HEK293 (cell line): ENCODE data around the gene KNOP1.
A peak's percentile ranks its signal among the peaks of the same experiment; 100 is the strongest.

Experiments
- CTCF ChIA-PET: fragments of 350-600 bp; formaldehyde crosslinking; extraction: SDS; loops from one replicate; lab custom pipeline; 2021; ENCODE audit warnings: antibody characterized with exemption; lab: Yijun Ruan, JAX
- POLR2A ChIA-PET: fragments of 300-600 bp; formaldehyde crosslinking; extraction: SDS; loops from one replicate; lab custom pipeline; 2020; ENCODE audit warnings: antibody characterized with exemption, inconsistent platforms; lab: Yijun Ruan, JAX
- H3K27ac ChIP-seq: fragments of 200-500 bp; sonication (Bioruptor generic); 2 replicates; pipeline ENCODE4 v1.5.1; 2014; ENCODE audit warnings: low read depth, low read length, control low read depth, inconsistent platforms; ENCODE audit errors: extremely low read depth
- H3K36me3 ChIP-seq, 2 experiments: fragments of 200-500 bp in 1 of 2; sonication (Bioruptor generic) in 1 of 2; 1 replicate in 1 of 2; 2 replicates in 1 of 2; pipeline ENCODE4 v1.5.1; 2014 to 2017; ENCODE audit warnings: inconsistent platforms in 2 of 2, low read length in 2 of 2; ENCODE audit not compliant: control insufficient read depth in 2 of 2, insufficient read depth in 1 of 2
- H3K4me1 ChIP-seq: fragments of 200-500 bp; sonication (Bioruptor generic); 2 replicates; pipeline ENCODE4 v1.5.1; 2014; ENCODE audit warnings: mild to moderate bottlenecking, low read length, inconsistent platforms; ENCODE audit not compliant: control insufficient read depth, insufficient read depth
- H3K4me3 ChIP-seq: 2 replicates; pipeline ENCODE4 v1.5.1; 2011; ENCODE audit warnings: low read depth, mild to moderate bottlenecking, control low read depth, low read length, moderate library complexity
- H3K9me3 ChIP-seq: fragments of 200-500 bp; sonication (Bioruptor generic); 2 replicates; pipeline ENCODE4 v1.5.1; 2014; ENCODE audit warnings: low read depth, low read length, inconsistent platforms; ENCODE audit not compliant: control insufficient read depth, insufficient read depth
- IKZF3 ChIP-seq: fragments of 450-650 bp; IDR thresholded peaks from 2 replicates; pipeline ENCODE4 v1.5.0; 2018; ENCODE audit warnings: missing biosample characterization, mild to moderate bottlenecking, missing genetic modification characterization, moderate library complexity
- ZNF121 ChIP-seq: fragments of 450-650 bp; formaldehyde crosslinking; IDR thresholded peaks from 2 replicates; pipeline ENCODE4 v1.5.1; 2016; ENCODE audit warnings: missing biosample characterization, missing genetic modification characterization
- ZNF2 ChIP-seq: fragments of 450-650 bp; formaldehyde crosslinking; IDR thresholded peaks from 2 replicates; pipeline ENCODE4 v1.5.1; 2016; ENCODE audit warnings: missing biosample characterization, missing genetic modification characterization
- ZNF23 ChIP-seq: fragments of 450-650 bp; formaldehyde crosslinking; IDR thresholded peaks from 2 replicates; pipeline ENCODE4 v1.5.1; 2016; ENCODE audit warnings: missing biosample characterization, missing genetic modification characterization, borderline replicate concordance
- ZNF324 ChIP-seq: fragments of 450-650 bp; formaldehyde crosslinking; IDR thresholded peaks from 2 replicates; pipeline ENCODE4 v1.5.1; 2016; ENCODE audit warnings: missing biosample characterization, missing genetic modification characterization
- ZNF350 ChIP-seq: fragments of 450-650 bp; formaldehyde crosslinking; IDR thresholded peaks from 2 replicates; pipeline ENCODE4 v1.5.0; 2017; ENCODE audit warnings: missing biosample characterization, mild to moderate bottlenecking, missing genetic modification characterization
- ZNF391 ChIP-seq: fragments of 450-650 bp; formaldehyde crosslinking; IDR thresholded peaks from 2 replicates; pipeline ENCODE4 v1.5.1; 2016; ENCODE audit warnings: low read depth, missing biosample characterization, missing genetic modification characterization, borderline replicate concordance
- ZNF561 ChIP-seq: fragments of 450-650 bp; IDR thresholded peaks from 2 replicates; pipeline ENCODE4 v1.5.1; 2018; ENCODE audit warnings: missing biosample characterization, missing genetic modification characterization, borderline replicate concordance
- ZNF600 ChIP-seq: fragments of 450-650 bp; formaldehyde crosslinking; IDR thresholded peaks from 2 replicates; pipeline ENCODE4 v1.5.1; 2016; ENCODE audit warnings: missing biosample characterization, missing genetic modification characterization
- ZNF670 ChIP-seq: fragments of 450-650 bp; formaldehyde crosslinking; IDR thresholded peaks from 2 replicates; pipeline ENCODE4 v1.5.1; 2016; ENCODE audit warnings: missing biosample characterization, missing genetic modification characterization, low read depth
- ZNF777 ChIP-seq: fragments of 450-650 bp; formaldehyde crosslinking; IDR thresholded peaks from 2 replicates; pipeline ENCODE4 v1.5.1; 2017; ENCODE audit warnings: missing biosample characterization, missing genetic modification characterization, borderline replicate concordance
- ZNF843 ChIP-seq: fragments of 450-650 bp; formaldehyde crosslinking; IDR thresholded peaks from 2 replicates; pipeline ENCODE4 v1.5.1; 2016; ENCODE audit warnings: missing biosample characterization, missing genetic modification characterization
- TF ChIP-seq, protein P1 (sequence below): fragments of 450-650 bp; formaldehyde crosslinking; IDR thresholded peaks from 2 replicates; pipeline ENCODE4 v1.5.1; 2016; ENCODE audit warnings: missing biosample characterization, missing genetic modification characterization
- TF ChIP-seq, protein P2 (sequence below): fragments of 450-650 bp; formaldehyde crosslinking; IDR thresholded peaks from 2 replicates; pipeline ENCODE4 v1.5.1; 2016; ENCODE audit warnings: missing biosample characterization, missing genetic modification characterization
- TF ChIP-seq, protein P3 (sequence below): fragments of 450-650 bp; formaldehyde crosslinking; IDR thresholded peaks from 2 replicates; pipeline ENCODE4 v1.5.1; 2017; ENCODE audit warnings: missing biosample characterization, missing genetic modification characterization
- TF ChIP-seq, protein P4 (sequence below): fragments of 450-650 bp; formaldehyde crosslinking; conservative IDR thresholded peaks from 2 replicates; pipeline ENCODE4 v1.5.1; 2016; ENCODE audit warnings: low read depth, missing biosample characterization, missing genetic modification characterization
- TF ChIP-seq, protein P5 (sequence below): fragments of 450-650 bp; formaldehyde crosslinking; IDR thresholded peaks from 2 replicates; pipeline ENCODE4 v1.5.1; 2017; ENCODE audit warnings: missing biosample characterization, missing genetic modification characterization

The KNOP1 gene

DNA sequence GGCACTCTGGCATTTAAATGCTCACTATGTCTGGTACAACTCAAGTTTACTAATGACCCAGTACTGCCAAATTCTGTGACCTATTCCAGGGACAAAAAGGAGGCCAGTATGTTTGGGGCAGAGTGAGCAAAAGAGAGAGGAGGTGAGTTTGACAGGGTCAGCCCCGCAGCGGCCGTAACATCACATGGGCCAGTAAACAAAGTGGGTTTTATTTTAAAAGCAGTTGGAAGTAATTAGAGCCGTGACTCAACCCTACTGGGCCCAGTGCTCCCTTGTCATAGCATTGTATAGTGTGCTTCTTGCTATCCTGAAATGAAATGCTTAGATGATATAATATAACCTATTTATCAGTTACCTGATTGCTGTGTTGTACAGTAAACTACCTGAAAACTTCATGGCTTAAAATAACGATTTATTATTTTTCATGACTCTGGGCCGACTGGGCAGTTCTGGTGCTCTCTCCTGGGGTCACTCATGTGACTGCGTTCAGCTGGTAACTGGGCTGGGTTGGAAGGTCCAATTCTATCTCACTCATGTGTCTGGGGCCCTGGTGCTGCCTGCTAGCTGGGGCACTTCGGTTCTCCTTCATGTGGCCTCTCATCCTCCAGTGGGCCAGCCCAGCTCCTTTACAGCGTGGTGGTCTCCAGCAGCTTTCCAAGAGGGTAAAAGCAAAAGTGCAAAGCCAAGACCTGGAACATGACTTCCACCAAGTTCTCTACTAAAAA lies 27.4 kb upstream of the KNOP1 start:
- Histone ChIP-seq H3K36me3 (no peaks in the 10 kb centered on the region), H3K9me3 (no peaks in the 10 kb centered on the region), H3K4me3 (no peak overlapping the region), H3K27ac (no peak overlapping the region), H3K4me1 (0 out of 2 replicates have a peak, but pooled peaks cover 2% of the 10 kb centered on the region)
- TF ChIP-seq ZNF121 (tag by site-specific recombination), result no peak
- TF ChIP-seq ZNF777 (tag by site-specific recombination), result no peak
- no peak for TF ChIP-seq ZNF391 (tag by site-specific recombination)
- TF ChIP-seq, protein P1, sequence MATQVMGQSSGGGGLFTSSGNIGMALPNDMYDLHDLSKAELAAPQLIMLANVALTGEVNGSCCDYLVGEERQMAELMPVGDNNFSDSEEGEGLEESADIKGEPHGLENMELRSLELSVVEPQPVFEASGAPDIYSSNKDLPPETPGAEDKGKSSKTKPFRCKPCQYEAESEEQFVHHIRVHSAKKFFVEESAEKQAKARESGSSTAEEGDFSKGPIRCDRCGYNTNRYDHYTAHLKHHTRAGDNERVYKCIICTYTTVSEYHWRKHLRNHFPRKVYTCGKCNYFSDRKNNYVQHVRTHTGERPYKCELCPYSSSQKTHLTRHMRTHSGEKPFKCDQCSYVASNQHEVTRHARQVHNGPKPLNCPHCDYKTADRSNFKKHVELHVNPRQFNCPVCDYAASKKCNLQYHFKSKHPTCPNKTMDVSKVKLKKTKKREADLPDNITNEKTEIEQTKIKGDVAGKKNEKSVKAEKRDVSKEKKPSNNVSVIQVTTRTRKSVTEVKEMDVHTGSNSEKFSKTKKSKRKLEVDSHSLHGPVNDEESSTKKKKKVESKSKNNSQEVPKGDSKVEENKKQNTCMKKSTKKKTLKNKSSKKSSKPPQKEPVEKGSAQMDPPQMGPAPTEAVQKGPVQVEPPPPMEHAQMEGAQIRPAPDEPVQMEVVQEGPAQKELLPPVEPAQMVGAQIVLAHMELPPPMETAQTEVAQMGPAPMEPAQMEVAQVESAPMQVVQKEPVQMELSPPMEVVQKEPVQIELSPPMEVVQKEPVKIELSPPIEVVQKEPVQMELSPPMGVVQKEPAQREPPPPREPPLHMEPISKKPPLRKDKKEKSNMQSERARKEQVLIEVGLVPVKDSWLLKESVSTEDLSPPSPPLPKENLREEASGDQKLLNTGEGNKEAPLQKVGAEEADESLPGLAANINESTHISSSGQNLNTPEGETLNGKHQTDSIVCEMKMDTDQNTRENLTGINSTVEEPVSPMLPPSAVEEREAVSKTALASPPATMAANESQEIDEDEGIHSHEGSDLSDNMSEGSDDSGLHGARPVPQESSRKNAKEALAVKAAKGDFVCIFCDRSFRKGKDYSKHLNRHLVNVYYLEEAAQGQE (tag by site-specific recombination), result no peak
- TF ChIP-seq IKZF3 (tag by site-specific recombination), result no peak
- no peak for TF ChIP-seq ZNF324 (tag by site-specific recombination)
- TF ChIP-seq, protein P2, sequence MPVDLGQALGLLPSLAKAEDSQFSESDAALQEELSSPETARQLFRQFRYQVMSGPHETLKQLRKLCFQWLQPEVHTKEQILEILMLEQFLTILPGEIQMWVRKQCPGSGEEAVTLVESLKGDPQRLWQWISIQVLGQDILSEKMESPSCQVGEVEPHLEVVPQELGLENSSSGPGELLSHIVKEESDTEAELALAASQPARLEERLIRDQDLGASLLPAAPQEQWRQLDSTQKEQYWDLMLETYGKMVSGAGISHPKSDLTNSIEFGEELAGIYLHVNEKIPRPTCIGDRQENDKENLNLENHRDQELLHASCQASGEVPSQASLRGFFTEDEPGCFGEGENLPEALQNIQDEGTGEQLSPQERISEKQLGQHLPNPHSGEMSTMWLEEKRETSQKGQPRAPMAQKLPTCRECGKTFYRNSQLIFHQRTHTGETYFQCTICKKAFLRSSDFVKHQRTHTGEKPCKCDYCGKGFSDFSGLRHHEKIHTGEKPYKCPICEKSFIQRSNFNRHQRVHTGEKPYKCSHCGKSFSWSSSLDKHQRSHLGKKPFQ (tag by site-specific recombination), result no peak
- TF ChIP-seq ZNF561 (tag by site-specific recombination), result no peak
- no peak for TF ChIP-seq ZNF350 (tag by site-specific recombination)
- TF ChIP-seq ZNF2 (tag by site-specific recombination), result no peak
- no peak for TF ChIP-seq ZNF670 (tag by site-specific recombination)
- ChIA-PET POLR2A (no interaction called here), CTCF (no interaction called here)

DNA sequence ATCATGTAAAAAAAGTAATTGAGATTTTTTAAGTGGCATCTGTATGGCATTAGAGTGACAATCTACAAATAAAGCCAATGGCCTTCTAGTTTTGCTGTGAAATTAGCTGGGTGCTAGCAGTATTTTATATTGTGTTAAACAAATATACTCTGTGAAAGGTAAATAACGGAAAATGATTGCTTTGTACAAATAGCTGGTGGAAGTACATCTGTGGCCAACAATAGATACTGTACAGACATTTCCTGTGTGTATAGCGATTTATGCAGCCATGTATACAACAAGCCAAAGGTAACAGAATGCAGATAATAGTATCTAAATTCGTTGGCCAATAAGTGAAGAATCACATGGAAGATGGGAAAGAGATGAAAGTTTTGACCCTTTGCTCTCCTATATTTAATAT lies 26.6 kb upstream of the KNOP1 start:
- Histone ChIP-seq H3K36me3 (no peaks in the 10 kb centered on the region), H3K4me1 (0 out of 2 replicates have a peak, but pooled peaks cover 2% of the 10 kb centered on the region), H3K9me3 (no peaks in the 10 kb centered on the region), H3K27ac (no peak overlapping the region), H3K4me3 (no peak overlapping the region)
- POLR2A ChIA-PET, result no interaction called here
- CTCF ChIA-PET, result no interaction called here
- TF ChIP-seq, protein P3, sequence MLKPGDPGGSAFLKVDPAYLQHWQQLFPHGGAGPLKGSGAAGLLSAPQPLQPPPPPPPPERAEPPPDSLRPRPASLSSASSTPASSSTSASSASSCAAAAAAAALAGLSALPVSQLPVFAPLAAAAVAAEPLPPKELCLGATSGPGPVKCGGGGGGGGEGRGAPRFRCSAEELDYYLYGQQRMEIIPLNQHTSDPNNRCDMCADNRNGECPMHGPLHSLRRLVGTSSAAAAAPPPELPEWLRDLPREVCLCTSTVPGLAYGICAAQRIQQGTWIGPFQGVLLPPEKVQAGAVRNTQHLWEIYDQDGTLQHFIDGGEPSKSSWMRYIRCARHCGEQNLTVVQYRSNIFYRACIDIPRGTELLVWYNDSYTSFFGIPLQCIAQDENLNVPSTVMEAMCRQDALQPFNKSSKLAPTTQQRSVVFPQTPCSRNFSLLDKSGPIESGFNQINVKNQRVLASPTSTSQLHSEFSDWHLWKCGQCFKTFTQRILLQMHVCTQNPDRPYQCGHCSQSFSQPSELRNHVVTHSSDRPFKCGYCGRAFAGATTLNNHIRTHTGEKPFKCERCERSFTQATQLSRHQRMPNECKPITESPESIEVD (tag by site-specific recombination), result peak; percentile 27; the same call in 1 of the 2 replicates
- no peak for TF ChIP-seq ZNF23 (tag by site-specific recombination)

DNA sequence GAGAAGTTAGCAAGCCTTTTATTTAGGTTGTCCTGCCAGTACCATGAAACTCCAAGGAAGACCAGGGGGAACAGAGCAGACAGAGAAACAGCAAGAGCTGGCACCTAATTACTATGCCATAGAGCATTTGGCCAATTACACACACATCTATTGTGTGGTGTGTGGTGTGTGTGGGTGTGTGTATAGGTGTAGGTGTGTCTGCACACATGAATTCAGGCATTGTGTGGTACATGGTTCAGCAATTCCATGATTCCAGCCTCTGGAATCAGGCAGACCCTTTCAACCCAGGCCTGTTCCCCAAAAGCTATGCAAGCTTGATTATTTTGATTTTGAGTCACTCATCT lies 25.8 kb upstream of the KNOP1 start:
- Histone ChIP-seq H3K27ac (no peak overlapping the region), H3K9me3 (no peaks in the 10 kb centered on the region), H3K4me1 (0 out of 2 replicates have a peak, but pooled peaks cover 2% of the 10 kb centered on the region), H3K4me3 (no peak overlapping the region), H3K36me3 (no peaks in the 10 kb centered on the region)
- CTCF ChIA-PET, result interaction anchor here (0.7 kb wide), 1 partner anchor 40 kb away, joined by 3 read pairs; no protein-coding TSS in a partner anchor
- POLR2A ChIA-PET, result no interaction called here
- TF ChIP-seq, protein P4, sequence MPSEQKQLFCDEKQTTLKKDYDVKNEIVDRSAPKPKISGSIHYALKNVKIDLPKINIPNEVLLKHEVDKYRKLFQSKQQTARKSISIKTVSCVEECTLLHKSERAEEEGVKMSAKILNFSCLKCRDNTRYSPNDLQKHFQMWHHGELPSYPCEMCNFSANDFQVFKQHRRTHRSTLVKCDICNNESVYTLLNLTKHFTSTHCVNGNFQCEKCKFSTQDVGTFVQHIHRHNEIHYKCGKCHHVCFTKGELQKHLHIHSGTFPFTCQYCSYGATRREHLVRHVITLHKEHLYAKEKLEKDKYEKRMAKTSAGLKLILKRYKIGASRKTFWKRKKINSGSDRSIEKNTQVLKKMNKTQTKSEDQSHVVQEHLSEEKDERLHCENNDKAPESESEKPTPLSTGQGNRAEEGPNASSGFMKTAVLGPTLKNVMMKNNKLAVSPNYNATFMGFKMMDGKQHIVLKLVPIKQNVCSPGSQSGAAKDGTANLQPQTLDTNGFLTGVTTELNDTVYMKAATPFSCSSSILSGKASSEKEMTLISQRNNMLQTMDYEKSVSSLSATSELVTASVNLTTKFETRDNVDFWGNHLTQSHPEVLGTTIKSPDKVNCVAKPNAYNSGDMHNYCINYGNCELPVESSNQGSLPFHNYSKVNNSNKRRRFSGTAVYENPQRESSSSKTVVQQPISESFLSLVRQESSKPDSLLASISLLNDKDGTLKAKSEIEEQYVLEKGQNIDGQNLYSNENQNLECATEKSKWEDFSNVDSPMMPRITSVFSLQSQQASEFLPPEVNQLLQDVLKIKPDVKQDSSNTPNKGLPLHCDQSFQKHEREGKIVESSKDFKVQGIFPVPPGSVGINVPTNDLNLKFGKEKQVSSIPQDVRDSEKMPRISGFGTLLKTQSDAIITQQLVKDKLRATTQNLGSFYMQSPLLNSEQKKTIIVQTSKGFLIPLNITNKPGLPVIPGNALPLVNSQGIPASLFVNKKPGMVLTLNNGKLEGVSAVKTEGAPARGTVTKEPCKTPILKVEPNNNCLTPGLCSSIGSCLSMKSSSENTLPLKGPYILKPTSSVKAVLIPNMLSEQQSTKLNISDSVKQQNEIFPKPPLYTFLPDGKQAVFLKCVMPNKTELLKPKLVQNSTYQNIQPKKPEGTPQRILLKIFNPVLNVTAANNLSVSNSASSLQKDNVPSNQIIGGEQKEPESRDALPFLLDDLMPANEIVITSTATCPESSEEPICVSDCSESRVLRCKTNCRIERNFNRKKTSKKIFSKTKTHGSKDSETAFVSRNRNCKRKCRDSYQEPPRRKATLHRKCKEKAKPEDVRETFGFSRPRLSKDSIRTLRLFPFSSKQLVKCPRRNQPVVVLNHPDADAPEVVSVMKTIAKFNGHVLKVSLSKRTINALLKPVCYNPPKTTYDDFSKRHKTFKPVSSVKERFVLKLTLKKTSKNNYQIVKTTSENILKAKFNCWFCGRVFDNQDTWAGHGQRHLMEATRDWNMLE (tag by site-specific recombination), result no peak
- TF ChIP-seq ZNF600 (tag by site-specific recombination), result no peak
- no peak for TF ChIP-seq ZNF843 (tag by site-specific recombination)
- TF ChIP-seq, protein P5, sequence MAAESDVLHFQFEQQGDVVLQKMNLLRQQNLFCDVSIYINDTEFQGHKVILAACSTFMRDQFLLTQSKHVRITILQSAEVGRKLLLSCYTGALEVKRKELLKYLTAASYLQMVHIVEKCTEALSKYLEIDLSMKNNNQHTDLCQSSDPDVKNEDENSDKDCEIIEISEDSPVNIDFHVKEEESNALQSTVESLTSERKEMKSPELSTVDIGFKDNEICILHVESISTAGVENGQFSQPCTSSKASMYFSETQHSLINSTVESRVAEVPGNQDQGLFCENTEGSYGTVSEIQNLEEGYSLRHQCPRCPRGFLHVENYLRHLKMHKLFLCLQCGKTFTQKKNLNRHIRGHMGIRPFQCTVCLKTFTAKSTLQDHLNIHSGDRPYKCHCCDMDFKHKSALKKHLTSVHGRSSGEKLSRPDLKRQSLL, result no peak
